GM10248 (cell line): ENCODE results near the gene PCNX2.

ENCODE experiments used
- CTCF ChIA-PET: fragments of 300-600 bp; sonication (Branson Sonifier 250); formaldehyde crosslinking; extraction: SDS; loops from one replicate; lab custom pipeline; 2021; ENCODE audit warnings: antibody characterized with exemption; lab: Yijun Ruan, JAX
- POLR2A ChIA-PET: fragments of 350-650 bp; sonication (Branson Sonifier 250); formaldehyde crosslinking; extraction: SDS; loops from one replicate; lab custom pipeline; 2020; ENCODE audit warnings: antibody characterized with exemption; lab: Yijun Ruan, JAX
- DNase-seq: peaks from one replicate; pipeline ENCODE4 v3.0.0; 2012; ENCODE audit errors: extremely low spot score
- TF ChIP-seq, protein P1 (sequence below): IDR thresholded peaks from 2 replicates; pipeline ENCODE4 v1.5.1; 2012; ENCODE audit warnings: mild to moderate bottlenecking, low read depth; ENCODE audit errors: extremely low read depth, missing control alignments, control extremely low read depth

PCNX2 gene

DNA sequence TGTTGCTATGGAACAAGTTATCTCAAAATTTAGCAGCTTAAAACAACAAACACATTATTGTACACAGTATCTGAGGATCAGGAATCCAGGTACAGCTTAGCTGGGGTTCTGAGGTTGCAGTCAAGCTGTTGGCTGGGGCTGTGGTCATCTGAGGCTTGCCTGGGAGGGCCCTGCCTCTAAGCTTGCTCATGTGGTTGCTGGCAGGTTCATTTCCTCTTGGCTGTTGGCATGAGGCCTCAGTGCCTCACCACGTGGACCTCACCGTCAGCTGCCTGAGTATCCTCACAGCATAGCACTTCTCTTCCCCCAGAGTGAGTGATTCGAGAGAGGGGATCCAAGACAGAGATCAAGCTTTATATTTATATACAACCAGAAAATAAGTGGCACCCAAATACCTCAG lies 326.6 kb downstream of the PCNX2 start:
- CTCF ChIA-PET = interaction anchor here (1.7 to 8.9 kb wide), 3 partner anchors 8 to 23 kb away, joined by 5 to 74 read pairs (median 5); no protein-coding TSS in a partner anchor
- no peak for DNase-seq
- TF ChIP-seq, protein P1, sequence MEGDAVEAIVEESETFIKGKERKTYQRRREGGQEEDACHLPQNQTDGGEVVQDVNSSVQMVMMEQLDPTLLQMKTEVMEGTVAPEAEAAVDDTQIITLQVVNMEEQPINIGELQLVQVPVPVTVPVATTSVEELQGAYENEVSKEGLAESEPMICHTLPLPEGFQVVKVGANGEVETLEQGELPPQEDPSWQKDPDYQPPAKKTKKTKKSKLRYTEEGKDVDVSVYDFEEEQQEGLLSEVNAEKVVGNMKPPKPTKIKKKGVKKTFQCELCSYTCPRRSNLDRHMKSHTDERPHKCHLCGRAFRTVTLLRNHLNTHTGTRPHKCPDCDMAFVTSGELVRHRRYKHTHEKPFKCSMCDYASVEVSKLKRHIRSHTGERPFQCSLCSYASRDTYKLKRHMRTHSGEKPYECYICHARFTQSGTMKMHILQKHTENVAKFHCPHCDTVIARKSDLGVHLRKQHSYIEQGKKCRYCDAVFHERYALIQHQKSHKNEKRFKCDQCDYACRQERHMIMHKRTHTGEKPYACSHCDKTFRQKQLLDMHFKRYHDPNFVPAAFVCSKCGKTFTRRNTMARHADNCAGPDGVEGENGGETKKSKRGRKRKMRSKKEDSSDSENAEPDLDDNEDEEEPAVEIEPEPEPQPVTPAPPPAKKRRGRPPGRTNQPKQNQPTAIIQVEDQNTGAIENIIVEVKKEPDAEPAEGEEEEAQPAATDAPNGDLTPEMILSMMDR = no peak
- POLR2A ChIA-PET = no interaction called here

DNA sequence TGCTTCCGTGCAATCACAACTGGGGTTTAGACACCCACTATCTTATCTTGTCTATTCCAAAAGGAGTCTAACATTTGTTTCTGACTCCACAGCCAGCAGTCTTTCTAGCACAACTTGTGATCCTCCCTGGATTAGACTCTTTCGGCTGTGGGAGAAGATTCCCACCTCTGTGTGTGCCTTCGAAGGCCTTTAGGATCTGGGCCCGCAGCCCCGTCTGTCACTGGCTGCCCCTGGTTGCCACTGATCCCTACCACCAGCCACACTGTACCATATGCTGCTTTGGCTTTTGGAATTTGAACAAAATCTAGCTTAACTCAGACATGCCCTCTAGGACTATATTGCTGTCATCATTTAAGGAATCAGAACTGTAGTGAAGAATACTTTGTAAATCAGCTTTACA lies 327.1 kb downstream of the PCNX2 start:
- no peak for DNase-seq
- TF ChIP-seq, protein P1 = no peak
- POLR2A ChIA-PET = no interaction called here
- CTCF ChIA-PET = interaction anchor here (1.7 to 8.9 kb wide), 3 partner anchors 8 to 24 kb away, joined by 5 to 74 read pairs (median 5); no protein-coding TSS in a partner anchor

DNA sequence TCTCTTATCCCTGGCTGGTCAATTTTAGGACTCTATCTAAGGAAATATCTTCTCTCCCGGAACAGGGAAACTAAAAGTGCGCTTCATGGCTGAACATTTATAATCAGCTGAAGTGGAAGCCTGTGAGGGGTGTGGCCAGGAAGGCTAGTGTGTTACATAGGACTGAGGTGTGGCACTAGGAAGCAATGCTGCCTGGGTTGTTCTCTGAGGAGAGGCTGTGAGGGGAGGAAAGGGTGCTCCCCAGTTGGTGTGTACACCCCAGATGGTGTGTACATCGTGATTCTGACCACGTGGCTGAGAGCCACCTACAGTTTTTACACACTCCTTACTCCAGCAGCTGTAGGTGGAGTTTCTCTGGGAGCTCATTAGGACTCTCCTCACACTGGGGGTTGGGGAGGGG lies 328.9 kb downstream of the PCNX2 start:
- POLR2A ChIA-PET = no interaction called here
- CTCF ChIA-PET = interaction anchor here (2.4 to 8.9 kb wide), 2 partner anchors 13 to 26 kb away, joined by 5 to 74 read pairs; no protein-coding TSS in a partner anchor
- TF ChIP-seq, protein P1 = no peak
- no peak for DNase-seq

DNA sequence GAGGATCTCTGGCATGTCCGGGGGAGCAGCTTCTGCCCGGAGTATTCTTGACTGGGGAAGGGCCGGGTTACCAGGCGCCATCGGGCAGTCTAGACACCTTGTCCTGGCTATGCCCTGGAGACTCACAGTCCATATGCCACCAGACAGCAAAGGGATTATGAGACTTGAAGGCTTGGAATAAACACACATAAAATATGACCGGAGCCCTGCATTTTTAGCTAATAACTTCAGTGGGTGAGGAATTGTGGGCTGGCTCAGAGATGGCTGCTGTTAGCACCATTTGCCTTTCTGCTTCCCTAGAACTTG lies 329.7 kb downstream of the PCNX2 start:
- no peak for DNase-seq

DNA sequence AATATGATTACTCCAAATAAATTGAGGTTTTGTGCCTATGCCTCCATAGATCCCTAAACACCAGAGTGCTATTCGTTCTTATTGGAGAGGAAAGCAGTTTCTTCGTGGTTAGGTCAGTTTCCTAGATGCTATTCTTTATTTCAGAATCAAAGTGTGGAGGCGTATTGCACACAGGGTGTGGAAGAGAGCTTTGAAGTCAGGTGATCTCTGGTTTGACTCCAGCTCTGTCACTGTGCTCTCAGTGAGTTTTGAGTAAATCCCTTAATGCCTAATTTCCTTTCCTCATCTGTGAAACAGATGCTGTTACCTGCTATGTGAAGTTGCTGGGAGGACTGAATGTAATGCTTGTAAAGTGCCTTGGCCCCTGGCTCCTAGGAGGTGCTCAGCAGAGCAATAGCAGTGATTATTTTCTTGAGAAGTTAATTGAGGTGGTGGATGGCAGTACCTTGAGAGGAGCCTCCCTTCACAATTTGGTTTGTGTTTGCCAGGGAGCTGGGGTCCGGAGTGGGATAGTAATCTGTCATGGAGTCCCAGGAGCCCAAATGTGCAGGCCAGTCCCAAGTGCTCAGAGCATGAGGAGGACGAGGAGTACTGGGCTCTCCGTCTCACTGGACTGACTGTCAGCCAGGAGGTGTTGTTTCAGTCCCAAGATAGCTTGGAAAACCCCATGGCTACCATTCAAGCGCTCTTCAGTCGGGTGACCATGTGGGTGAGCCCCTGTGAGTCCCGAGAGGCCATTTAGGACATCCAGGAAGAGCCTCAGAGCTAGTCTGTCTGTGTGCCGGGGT lies 330.2 kb downstream of the PCNX2 start:
- ChIA-PET CTCF (interaction anchor here (1.1 to 8.9 kb wide), 4 partner anchors 11 to 26 kb away, joined by 3 to 74 read pairs (median 4); no protein-coding TSS in a partner anchor), POLR2A (interaction anchor here (1.1 kb wide), 1 partner anchor 9 kb away, joined by 3 read pairs; no protein-coding TSS in a partner anchor)
- TF ChIP-seq, protein P1 = no peak
- no peak for DNase-seq

More for the DNA sequence above, 329.7 kb downstream of the PCNX2 start:
- TF ChIP-seq, protein P1 = no peak
- ChIA-PET CTCF (interaction anchor here (1.1 to 8.9 kb wide), 4 partner anchors 10 to 26 kb away, joined by 3 to 74 read pairs (median 4); no protein-coding TSS in a partner anchor), POLR2A (interaction anchor here (1.1 kb wide), 1 partner anchor 10 kb away, joined by 3 read pairs; no protein-coding TSS in a partner anchor)

DNA sequence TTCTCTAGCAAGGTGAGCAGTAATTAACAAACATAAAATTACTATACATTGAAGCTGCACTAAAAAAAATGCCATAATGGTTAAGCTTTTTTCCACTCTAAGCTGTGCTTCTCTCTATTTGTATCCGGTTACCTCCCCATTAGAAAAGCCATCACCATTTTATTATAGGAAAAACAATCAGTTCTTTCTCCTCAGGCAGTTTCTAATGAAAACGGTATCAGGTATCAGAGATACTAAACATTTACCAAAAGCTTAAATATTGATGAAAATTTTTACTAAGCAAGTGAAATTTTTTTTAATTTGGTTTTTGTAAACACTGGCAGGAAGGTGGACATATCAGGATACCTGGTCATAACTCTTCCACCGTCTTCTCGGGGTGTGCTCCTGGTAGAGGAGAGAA lies 330.9 kb downstream of the PCNX2 start:
- ChIA-PET CTCF (interaction anchor here (8.9 kb wide), 1 partner anchor 10 kb away, joined by 74 read pairs; no protein-coding TSS in a partner anchor), POLR2A (no interaction called here)
- TF ChIP-seq, protein P1 = no peak
- DNase-seq = no peak
